ENCODE results near the gene KIFAP3.

The KIFAP3 gene

DNA sequence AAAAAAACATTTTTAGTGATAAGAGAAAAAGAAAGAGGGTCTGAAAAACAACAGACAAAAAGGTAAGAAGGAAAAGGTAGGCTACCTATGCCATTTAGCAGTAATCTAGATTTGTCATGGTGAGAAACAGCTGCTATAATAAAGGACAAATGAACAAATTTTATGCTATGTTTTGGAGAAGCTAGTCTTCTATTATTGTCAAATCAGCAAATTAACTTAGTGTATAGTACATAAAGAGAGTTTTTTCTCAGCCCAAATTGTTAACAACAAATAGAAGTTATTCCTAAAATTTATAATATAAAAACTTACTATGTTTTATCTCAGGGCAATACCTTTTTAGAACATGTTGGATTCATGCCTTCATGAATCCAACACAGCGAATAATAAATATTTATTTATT lies 88.7 kb downstream of the KIFAP3 start:
- DNase-seq (ENCODE audit: low read depth) = no peak

DNA sequence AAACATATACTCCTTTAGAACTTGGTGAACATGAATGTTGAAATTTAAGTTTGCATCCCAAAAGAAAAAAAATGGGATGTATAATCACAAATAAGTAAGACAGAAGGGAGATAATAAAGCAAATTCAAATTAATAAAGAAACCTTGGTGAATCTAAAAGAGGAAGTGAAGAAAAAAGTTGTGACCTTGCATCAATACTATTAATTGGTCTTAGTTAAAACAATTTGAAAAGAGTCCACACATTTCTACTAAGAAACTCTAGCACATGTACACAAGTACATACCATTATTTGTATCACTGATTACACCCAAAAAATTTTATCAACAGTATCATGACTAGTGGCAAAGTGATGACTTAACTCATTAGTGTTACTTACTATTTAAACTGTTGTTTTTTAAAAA lies 100.4 kb downstream of the KIFAP3 start:
- no peak for DNase-seq (ENCODE audit: low read depth)

DNA sequence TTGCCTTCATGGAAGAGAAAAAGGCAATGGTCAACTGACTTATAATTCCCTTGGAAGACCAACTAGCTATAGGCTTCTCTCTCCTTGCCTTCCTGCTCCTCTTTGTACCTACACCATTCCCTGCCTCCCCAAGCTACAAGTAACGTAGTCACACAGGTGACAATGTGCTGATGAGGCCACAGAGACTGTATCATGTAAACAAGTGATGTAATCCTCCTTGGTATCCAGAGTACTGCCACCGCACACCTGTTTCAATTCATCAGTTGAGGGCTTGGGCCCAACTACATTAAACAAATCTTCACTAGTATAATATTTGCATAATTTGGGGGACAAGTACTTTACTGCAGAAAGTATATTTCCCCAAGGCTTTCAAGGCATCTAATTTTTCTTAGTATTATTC lies 104.4 kb downstream of the KIFAP3 start:
- no peak for DNase-seq (ENCODE audit: low read depth)

DNA sequence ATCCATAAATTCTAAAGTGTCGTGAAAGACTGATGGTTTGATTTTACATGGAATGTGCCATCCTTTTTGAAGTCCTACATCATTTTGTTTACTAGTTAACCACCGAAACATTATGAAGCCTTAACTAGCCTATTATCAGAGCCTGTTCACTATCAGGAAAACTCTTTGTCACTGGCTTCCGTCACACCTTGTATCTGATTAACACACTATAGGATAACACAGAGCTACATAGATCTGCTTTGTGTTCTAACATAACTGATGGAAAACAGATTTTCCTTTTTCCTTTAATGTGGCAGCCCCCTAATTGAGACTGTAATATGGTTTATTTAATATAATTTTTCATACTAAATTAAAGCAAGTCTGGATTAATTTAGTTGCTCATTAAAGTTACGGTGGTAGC lies 106.3 kb downstream of the KIFAP3 start:
- DNase-seq (ENCODE audit: low read depth) = no peak

DNA sequence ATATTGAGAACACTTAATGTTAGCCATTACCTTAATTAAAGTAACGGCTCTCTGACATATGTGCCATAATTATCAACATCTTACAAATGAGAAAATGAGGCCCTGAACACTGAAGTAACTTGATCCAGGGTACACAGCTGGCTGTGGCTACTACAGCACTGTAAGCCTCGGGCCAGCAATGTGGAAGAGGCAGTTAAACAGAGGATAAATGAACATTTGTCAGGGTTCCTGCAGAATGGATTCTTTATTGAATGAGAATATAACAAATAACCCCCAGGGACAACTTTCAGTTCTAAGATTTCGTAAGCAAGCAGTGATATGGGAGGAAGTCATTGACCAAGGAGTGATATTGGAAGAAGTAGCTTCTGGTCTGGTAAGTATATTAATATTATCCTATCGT lies 110.3 kb downstream of the KIFAP3 start:
- DNase-seq (ENCODE audit: low read depth) = no peak

DNA sequence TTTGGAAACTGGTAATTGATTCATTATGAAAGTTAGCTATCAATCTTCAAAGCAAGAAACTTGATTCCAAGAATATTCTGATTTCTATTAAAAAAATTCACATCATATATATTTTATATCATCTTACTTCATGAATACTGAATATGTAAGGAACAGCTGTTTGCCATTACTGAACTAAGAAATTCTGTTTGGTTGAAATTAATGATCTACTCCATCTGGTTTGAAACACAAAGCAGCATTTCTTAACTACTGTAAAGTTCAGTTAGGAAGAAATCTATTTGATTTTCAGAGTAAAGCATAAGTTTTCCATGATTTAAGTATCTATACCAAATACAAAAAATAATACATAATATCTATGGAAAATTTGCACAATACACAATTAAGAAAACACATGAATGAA lies 114.8 kb downstream of the KIFAP3 start:
- no peak for DNase-seq (ENCODE audit: low read depth)

- no peak for DNase-seq (ENCODE audit: low read depth)
Measured at GRCh38 chr1:169958987-169959386, 115.5 kb downstream of the KIFAP3 start.

GRCh38 chr1:169957884-169958283 lies 116.6 kb downstream of the KIFAP3 start:
- DNase-seq (ENCODE audit: low read depth) = no peak

DNA sequence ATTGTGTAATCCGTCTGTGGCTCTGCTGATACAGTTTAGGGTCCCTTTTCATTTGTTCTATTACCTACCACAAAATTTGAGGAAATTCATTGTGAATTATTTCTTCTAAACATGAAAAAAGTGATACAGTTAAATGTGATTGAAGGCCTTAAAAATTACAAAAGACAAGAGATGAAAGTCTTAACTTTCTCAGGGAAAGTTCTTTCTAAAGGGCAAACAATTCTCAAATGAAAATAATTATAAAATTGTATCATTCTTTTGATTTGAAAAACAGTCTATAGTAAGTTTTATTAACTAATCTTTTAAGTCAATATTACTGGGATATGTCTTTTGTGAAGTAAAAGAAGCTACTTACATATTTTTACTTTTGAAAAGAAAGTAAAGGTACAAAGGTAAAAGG lies 123.4 kb downstream of the KIFAP3 start:
- DNase-seq (ENCODE audit: low read depth) = no peak

GRCh38 chr1:169949139-169949538 lies 125.4 kb downstream of the KIFAP3 start:
- DNase-seq (ENCODE audit: low read depth) = no peak

DNA sequence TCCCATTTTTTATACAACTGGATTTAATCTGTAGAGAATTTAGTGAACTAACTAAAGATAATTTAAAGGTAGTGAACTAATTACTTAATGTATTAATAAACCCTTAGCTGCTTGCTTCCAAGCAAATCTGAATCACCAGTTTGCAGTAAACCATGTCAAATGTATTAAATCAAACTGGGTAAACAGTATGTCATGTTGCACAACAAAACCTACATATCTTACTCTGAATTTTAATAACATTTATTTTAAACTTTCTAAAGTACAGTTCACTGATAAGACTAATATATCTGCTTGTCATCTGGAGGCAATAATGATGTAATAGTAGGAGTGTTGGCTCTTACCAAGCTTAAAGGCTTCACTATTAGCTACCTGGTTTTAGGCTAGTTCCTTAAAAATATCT lies 128.3 kb downstream of the KIFAP3 start:
- no peak for DNase-seq (ENCODE audit: low read depth)

- no peak for DNase-seq (ENCODE audit: low read depth)
Measured at GRCh38 chr1:169945181-169945580, 129.3 kb downstream of the KIFAP3 start.

- DNase-seq (ENCODE audit: low read depth) = no peak
Measured at GRCh38 chr1:169944621-169945020, 129.9 kb downstream of the KIFAP3 start.

- DNase-seq (ENCODE audit: low read depth) = no peak
Measured at GRCh38 chr1:169943963-169944526, 130.4 kb downstream of the KIFAP3 start.

GRCh38 chr1:169941982-169942830 lies 132.3 kb downstream of the KIFAP3 start:
- no peak for DNase-seq (ENCODE audit: low read depth)

DNA sequence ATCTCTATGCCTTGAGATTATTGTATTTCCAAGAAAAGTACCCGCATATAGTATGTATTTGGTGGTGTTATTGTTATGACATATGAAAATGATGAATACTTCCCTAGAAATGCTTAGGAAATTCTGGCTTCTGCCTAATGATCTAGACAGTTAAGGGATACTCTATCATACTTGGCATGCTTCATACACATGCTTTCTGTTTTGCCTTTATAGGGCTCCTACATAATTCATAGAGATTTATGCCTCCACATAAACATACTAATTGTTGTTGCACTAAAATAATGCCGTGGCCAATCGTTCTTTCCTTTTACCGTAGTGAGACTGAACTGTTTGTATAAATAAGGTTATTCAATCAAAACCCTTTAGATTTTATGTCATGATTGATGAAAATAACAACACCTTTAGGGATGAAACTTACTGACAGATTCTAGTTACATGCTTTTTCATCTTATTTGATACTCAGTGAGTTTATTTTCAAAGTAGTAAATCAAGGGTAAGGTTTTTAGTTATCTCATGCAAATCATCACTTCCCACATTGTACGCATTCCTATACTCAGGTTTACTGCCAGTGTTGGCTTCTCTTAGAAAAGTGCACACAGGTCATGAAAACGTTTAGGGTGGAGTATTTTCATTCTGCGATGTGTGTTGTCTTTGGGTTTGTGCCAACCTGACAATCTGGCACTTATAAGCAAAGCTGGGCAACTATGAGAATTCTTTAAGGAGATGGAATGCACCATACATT lies 140.3 kb downstream of the KIFAP3 start:
- no peak for DNase-seq (ENCODE audit: low read depth)

DNA sequence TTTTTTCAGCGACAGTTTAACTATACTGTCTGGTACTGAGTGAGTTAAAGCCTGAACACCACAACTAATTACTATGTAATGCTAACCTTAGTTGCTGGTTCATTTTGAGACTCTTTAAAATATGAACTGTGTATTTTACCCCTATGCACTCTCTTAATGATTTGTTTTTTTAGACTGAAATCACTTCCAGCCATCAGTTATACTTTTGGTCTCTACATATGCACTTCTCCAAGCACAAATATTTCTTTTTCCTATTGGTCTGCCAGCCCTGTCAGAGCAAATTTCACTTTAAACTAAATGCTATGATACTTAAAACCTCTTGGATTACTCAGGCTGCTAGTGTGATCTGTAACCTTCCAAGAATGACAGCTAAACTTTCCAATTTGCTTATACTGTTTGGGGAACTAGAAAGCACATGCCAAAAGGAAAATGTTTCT lies 142.7 kb downstream of the KIFAP3 start:
- no peak for DNase-seq (ENCODE audit: low read depth)

- DNase-seq (ENCODE audit: low read depth) = no peak
Measured at GRCh38 chr1:169929210-169929526, 145.3 kb downstream of the KIFAP3 start.

GRCh38 chr1:169928438-169929209 lies 145.9 kb downstream of the KIFAP3 start:
- no peak for DNase-seq (ENCODE audit: low read depth)

- DNase-seq (ENCODE audit: low read depth) = no peak
Measured at GRCh38 chr1:169925505-169926482, 148.7 kb downstream of the KIFAP3 start.

GRCh38 chr1:169924829-169925228 lies 149.7 kb downstream of the KIFAP3 start:
- DNase-seq (ENCODE audit: low read depth) = no peak
